Measurements from ENCODE around the gene RIPOR1.

Gene RIPOR1

GRCh38 chr16:67560827-67561342, 32.3 kb downstream of the RIPOR1 start:
- H3K4me3 ChIP-seq (ENCODE audit: low read length), result no peak overlapping the region
- DNase-seq (ENCODE audit: low read depth), result no peak
- TF ChIP-seq CTCF (IDR thresholded peaks at IDR 0.05; ENCODE audit: insufficient read depth, low read depth, low read length, missing control alignments), result no peak

- H3K4me3 ChIP-seq (ENCODE audit: low read length), result peak overlapping the region; percentile 62
- DNase-seq (ENCODE audit: low read depth), result no peak
- TF ChIP-seq CTCF (IDR thresholded peaks at IDR 0.05; ENCODE audit: insufficient read depth, low read depth, low read length, missing control alignments), result no peak
These were observed 32.8 kb downstream of the RIPOR1 start for GRCh38 chr16:67561501-67561823.

GRCh38 chr16:67561824-67562525, 33.3 kb downstream of the RIPOR1 start:
- H3K4me3 ChIP-seq (ENCODE audit: low read length), result peak overlapping the region; percentile 62
- TF ChIP-seq CTCF (IDR thresholded peaks at IDR 0.05; ENCODE audit: insufficient read depth, low read depth, low read length, missing control alignments), result no peak
- peak; percentile 98 for DNase-seq (ENCODE audit: low read depth)

DNA sequence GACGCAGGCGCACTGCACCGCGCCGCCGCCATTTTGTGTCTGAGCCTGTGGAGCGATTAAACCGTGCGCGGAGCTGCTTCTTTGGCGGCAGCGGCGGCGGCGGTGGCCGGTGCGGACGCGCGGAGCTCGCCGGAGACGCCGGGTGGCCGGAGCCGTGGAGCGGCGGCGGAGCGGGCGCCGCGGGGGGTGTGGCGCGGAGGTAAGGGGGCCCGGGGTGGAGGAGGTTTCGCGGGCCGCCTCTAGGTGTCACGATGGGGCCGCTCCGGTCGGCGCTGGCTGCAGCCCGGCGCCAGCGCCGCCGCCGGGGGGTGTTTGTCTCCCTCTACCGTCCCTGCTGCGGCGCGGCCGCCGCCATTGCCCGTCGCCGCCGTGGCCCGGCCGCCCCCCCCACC, 33.9 kb downstream of the RIPOR1 start, which contains the start of gene CTCF:
Gene CTCF, plus strand, starts transcription at position 1 of the 392 bp plus-strand sequence. CDS start 48,307 bp downstream, outside the sequence.
- peak within 1 kb of the TSS; percentile 67 for H3K4me3 ChIP-seq (ENCODE audit: low read length)
- DNase-seq (ENCODE audit: low read depth), result peak; percentile 88
- peak; percentile 22 for TF ChIP-seq CTCF (IDR thresholded peaks at IDR 0.05; ENCODE audit: insufficient read depth, low read depth, low read length, missing control alignments)

DNA sequence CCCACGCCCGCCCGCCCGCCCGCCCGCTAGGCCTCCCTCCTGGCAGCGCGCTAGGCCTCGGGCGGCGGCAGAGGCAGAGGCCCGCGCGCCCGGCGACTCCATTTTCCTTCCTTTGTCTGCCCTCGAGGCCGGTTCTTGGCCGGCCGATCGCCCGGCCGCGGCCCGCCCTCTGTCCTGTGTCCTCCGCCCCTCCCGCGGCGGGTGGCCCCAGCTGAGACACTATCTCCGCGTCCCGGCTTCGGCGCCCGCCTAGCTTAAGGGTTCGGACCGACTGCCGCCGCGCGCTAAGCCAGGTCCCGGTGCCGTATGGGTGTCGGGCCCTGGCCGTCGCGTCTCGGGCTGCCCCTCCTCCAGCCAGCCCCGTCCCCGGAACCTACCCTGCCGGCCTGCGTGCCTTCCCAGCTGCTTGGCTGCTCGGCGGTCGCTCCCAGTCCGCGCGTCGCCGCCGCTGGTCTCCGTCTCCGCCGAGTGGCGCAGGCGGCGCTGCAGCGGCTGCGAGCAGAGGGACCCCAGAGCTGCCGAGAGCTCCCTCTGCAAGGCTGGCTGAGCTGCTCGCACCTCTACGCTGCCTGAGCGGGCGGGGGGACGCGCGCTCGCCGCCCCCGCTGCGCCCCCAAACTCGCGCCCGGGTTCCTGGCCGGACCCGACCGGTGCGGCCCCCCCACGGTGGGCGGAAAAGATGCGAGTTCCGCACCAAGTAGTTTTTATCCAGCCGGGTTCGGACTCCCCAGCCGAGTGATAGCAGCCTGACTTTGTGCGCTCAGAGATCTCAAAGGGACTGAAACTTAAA, 34.5 kb downstream of the RIPOR1 start:
- no peak for TF ChIP-seq CTCF (IDR thresholded peaks at IDR 0.05; ENCODE audit: insufficient read depth, low read depth, low read length, missing control alignments)
- DNase-seq (ENCODE audit: low read depth), result peak; percentile 57
- H3K4me3 ChIP-seq (ENCODE audit: low read length), result peak overlapping the region; percentile 67

DNA sequence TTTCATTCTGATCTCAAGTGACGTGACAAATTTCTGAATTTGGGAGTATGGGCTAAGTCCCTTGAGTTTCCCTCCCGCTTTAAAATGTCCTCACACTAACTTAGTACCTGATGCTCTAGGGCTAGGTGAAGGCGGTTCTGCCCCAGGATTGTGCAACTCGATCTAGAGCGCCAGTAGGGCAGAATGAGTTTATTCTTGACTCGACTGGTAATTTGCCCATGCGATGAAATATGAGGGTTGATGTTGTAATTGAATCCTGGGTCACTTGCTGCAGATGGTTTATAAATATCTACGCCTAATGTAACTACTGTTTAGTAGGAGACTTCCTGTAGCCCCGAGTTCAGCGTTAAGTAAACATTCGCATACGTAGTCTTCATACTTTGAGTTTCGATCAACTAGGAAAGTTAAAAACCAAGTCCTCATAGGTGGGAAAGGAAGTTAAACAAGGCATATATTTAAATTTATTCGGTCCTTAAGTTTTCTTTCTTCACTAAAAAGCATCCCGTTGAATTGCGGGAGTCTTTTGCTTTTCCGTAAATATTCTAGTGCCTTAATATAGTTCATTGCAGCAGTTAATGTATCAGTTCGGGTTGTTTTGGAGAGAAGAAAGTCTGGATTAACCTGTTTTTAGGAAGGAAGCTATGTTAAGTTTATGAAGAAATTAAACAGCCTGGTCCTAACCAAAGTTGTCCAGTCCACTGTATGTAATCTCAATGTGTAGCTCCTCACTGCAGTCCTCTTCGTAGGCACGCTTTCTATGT, 35.3 kb downstream of the RIPOR1 start:
- no peak for TF ChIP-seq CTCF (IDR thresholded peaks at IDR 0.05; ENCODE audit: insufficient read depth, low read depth, low read length, missing control alignments)
- peak; percentile 88 for DNase-seq (ENCODE audit: low read depth)
- peak overlapping the region; percentile 67 for H3K4me3 ChIP-seq (ENCODE audit: low read length)
